GM18951 (cell line): ENCODE data around the gene PRIMA1.

Experiments used
- POLR2A ChIP-seq: IDR thresholded peaks from 4 replicates; pipeline ENCODE4 v1.6.1; 2011; ENCODE audit warnings: mild to moderate bottlenecking; ENCODE audit not compliant: insufficient read length, insufficient read depth; ENCODE audit errors: extremely low read depth
- in situ Hi-C: fragments of 300-500 bp; cut with MboI; formaldehyde crosslinking; loops from one replicate; pipeline ENCODE4 v1.12.0; 2022; ENCODE audit warnings: low sequenced_read_pairs, mixed read lengths, inconsistent platforms; ENCODE audit not compliant: unreplicated experiment

The PRIMA1 gene

DNA sequence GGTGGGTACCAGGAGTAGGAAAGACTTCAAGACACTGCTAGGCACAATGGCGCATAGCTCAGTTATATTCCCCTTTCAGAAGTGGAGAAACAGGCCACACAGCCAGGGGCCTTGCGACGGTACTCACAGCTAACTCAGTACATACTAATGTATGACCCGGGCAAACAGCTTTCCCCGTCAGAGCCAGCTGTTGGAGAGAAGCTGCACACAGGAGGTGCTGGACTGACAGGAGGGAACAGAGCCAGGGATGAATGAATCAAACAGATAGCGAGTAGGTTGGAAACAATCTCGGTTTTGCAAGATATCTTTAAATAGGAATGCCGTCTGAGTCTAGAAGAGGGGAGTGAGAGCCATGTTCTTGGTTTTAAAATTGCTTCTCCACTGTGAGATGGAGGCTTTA lies 45.5 kb downstream of the PRIMA1 start:
- no peak for TF ChIP-seq POLR2A
- in situ Hi-C loops: no loop called here

DNA sequence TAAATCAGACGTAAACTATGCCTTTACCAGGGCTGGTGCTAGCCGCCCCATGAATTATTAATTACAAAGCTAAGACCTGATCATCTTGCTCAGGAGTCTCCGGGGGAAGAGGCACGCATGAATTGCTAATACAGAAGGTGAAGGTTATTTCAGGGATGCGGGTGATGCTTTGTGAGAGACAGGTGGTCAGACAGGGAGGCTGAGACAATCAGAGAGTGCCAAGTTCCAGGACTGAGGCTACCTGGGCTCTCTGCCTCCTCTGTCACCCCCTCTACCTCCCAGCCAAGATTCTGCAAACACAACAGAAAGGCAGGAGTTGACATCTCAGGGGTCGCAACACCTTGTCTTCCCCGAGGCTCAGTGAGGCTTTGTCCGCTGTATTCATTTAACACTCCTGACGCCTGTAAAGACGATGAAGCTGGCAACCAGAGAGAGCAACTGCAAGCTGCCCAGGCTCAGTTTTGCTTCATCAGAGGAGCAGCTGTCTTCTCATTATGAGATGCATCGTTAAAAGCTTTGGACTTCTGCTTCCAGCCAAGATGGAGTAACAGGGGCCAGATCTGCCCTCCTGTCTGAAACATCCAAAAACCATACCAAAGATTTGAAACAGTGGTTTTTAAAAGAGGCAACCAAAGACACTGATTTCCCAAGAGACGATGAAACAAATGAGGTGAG lies 46.6 kb downstream of the PRIMA1 start:
- in situ Hi-C loops: no loop called here
- no peak for TF ChIP-seq POLR2A

- in situ Hi-C loops: no loop called here
- TF ChIP-seq POLR2A: no peak
Measured at GRCh38 chr14:93737634-93738033, 50.7 kb downstream of the PRIMA1 start.

GRCh38 chr14:93736378-93737014 lies 51.8 kb downstream of the PRIMA1 start:
- no peak for TF ChIP-seq POLR2A
- in situ Hi-C loops: no loop called here

- in situ Hi-C loops: no loop called here
- TF ChIP-seq POLR2A: no peak
Measured at GRCh38 chr14:93735206-93735605, 53.1 kb downstream of the PRIMA1 start.

DNA sequence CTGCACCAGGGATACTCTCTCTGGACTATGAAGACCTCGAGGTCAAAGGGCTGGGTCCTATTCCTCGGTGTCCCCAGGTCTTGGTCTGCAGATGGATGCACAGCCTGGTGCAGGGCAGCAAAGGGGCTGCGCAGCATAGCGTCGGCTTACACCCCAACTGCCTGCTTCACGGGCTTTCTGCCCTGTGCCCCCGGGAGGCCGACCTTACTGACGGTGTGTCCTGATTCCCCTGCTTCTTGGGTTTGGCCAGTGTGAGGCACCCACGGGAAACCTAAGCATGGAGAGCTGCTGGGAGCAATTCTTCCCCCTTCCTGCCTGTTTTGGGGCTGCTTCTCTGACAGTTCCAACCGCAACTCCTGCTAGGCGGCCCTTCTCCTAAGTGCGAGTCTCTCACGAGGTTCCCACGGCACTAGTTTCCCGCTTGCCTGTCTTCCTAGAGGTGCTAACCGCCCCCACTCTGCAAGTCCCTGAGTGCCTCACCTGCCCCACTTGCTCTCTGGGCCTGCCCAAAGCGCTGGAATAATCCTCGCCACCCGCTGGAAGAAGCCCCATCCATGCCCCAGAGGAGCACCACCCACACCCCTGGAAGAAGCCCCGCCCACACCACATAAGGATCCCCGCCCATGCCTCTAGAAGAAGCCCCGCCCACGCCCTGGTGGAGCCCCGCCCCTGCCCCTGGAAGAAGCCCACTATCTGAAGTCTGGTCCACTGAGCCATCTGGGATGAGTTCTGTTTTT lies 54.0 kb downstream of the PRIMA1 start:
- TF ChIP-seq POLR2A: no peak
- in situ Hi-C loops: no loop called here

- in situ Hi-C loops: no loop called here
- TF ChIP-seq POLR2A: no peak
Measured at GRCh38 chr14:93733631-93734030, 54.7 kb downstream of the PRIMA1 start.

GRCh38 chr14:93733231-93733630 lies 55.1 kb downstream of the PRIMA1 start:
- no peak for TF ChIP-seq POLR2A
- in situ Hi-C loops: no loop called here

- in situ Hi-C loops: no loop called here
Measured at GRCh38 chr14:93732524-93732923, 55.8 kb downstream of the PRIMA1 start.

GRCh38 chr14:93731753-93732152 lies 56.5 kb downstream of the PRIMA1 start:
- no peak for TF ChIP-seq POLR2A
- in situ Hi-C loops: no loop called here

More at GRCh38 chr14:93732524-93732923, 55.8 kb downstream of the PRIMA1 start:
- TF ChIP-seq POLR2A: no peak

- in situ Hi-C loops: no loop called here
- no peak for TF ChIP-seq POLR2A
Measured at GRCh38 chr14:93729993-93730392, 58.3 kb downstream of the PRIMA1 start.

DNA sequence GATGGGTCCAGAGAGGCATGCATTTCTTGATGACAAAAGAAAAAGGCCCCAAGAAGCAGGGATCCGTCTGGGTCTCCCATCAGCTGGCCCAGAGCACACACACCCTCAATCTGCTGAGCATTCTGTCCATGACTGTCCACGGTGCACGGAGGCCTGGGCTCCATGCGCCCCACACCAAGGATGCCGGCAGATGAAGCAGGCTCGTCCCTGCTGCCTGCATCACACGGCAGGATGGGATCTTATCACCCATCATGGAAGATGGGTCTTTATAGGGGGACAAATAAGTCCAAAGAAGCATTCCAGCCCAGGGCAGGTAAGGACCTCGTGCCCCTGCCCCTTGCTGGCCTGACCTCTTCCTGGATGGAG lies 59.7 kb downstream of the PRIMA1 start:
- in situ Hi-C loops: no loop called here
- no peak for TF ChIP-seq POLR2A

GRCh38 chr14:93727917-93728650 lies 60.2 kb downstream of the PRIMA1 start:
- no peak for TF ChIP-seq POLR2A
- in situ Hi-C loops: no loop called here
